Activated T-cell treated with anti-CD3 and anti-CD28 coated beads, Interleukin-2, amount 50 U/mL, for 1 hour (primary cell): ENCODE measurements around the gene SSBP3.
"Not testable (repeated sequence)": the region's sequence is repeated elsewhere in the genome, so short reads cannot be mapped to it uniquely, and the experiment has no call there.

Source experiments
- DNase-seq: peaks from one replicate; pipeline ENCODE4 v3.0.0-alpha.2; 2020

Gene SSBP3

GRCh38 chr1:54391450-54392209 lies 14.6 kb downstream of the SSBP3 start:
- DNase-seq: no peak

GRCh38 chr1:54390655-54391054 lies 15.5 kb downstream of the SSBP3 start:
- no peak for DNase-seq

GRCh38 chr1:54389608-54390007 lies 16.6 kb downstream of the SSBP3 start:
- DNase-seq: not testable (repeated sequence)

DNA sequence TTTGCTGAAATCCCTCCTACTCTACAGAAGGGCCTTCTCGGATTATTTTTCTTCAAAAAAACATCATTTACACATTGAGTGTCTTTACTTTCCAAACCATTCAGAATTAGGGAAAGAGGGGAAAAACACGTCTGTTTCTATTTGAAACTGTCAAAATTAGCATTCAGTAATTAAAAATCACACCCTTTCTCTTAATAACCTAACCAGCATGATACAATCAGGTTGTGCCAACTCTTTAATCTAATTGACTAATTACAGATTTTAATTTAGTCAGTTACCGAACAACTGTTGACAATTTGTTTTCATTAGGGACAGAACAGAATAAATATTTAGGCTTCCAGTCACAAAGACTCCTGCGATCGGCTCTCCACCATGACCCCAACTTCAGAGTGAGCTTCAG lies 18.8 kb downstream of the SSBP3 start:
- DNase-seq: no peak

GRCh38 chr1:54385727-54386022 lies 20.5 kb downstream of the SSBP3 start:
- no peak for DNase-seq

DNA sequence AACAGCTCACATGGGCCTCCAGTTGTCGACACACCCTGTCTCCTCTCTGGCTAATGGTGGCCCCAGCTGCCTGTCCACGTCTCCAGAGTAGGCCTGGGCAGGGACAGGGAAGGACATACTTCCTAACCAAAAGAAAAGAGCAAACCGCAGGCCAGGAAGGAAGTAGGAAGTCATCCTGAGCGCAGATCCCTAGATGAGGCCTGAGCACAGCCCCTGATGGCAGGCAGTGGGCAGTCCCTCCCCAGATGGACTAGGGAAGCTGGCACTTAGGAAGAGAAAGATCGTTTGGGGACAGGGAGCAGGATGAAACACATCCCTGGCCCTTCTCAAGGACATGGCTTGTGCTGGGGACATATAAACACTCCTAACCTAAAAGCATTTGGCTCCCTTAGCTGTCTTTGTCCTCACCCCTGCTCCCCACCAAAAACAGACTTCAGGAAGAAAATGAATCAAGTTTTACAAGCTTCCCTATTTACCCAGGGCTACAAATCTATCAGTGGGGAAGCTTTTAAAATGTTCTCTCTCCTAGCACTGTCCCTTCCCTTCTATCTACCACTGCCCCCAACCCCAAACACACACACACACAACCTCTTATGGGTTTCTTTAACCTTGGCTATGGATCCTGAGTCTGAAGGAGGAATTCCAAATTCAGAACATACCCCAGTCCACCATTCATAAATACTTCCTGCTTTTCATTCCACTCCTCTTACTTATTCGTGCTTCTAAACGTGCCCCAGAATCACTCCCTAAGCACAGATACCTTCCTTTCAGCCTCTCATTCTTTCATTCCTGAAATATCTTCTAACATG lies 21.1 kb downstream of the SSBP3 start:
- no peak for DNase-seq

- DNase-seq: no peak
These were observed 21.7 kb downstream of the SSBP3 start for GRCh38 chr1:54384471-54384870.

DNA sequence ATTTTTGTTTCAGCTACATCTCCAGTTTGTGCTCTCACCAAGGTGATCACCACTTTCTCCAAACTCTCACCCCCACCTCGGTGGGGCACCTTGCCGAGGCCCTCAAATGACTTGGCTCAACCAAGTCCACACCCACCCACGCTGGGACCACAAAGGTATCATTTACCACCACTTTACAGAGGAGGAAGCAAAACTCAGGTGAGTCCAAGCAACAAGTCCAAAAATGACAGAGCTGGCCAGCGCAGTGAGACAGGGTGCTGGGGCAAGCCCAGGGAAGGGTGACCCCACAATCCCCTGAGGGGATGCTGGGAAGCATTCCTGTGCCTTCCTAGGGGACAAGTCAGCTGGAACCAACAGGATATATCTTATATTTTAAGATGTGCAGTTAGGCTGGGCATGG lies 24.7 kb downstream of the SSBP3 start:
- no peak for DNase-seq

- DNase-seq: no peak
These were observed 25.8 kb downstream of the SSBP3 start for GRCh38 chr1:54380290-54380882.

DNA sequence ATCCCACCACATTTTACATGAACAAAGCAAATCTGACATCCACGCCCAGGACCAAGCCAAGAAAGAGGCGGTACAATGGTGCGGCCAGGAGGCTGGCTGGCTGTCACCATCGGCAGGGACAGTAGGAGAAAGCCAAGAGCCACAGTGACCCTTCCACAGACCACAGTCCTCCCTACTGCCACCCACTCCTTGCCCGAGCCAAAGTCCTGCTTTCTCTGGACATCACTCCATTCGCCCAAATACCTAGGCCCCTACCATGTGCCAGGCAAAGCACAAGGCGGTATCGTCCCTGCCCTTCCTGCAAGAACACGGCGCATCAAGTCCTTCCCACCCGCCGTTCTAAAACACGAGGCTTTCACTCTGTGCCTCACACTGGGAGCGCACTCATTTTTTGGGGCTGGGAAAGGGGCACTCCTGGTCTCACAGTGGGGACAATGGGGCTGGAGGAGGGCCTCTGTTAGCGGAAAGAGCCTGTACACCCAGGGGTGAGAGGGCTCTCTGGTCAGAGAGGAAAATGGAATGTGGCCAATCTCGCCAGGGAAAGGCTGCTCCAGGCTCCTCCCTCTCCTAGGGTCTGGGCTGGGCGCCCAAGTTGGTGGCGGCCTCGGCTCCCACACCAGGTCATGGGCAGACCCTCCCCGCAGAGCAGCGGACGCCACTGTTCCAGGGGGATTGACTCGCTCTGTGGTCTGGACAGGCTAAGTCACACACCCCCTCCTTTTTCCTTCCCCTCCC lies 26.5 kb downstream of the SSBP3 start:
- DNase-seq: no peak

- no peak for DNase-seq
These were observed 27.2 kb downstream of the SSBP3 start for GRCh38 chr1:54378874-54379554.

DNA sequence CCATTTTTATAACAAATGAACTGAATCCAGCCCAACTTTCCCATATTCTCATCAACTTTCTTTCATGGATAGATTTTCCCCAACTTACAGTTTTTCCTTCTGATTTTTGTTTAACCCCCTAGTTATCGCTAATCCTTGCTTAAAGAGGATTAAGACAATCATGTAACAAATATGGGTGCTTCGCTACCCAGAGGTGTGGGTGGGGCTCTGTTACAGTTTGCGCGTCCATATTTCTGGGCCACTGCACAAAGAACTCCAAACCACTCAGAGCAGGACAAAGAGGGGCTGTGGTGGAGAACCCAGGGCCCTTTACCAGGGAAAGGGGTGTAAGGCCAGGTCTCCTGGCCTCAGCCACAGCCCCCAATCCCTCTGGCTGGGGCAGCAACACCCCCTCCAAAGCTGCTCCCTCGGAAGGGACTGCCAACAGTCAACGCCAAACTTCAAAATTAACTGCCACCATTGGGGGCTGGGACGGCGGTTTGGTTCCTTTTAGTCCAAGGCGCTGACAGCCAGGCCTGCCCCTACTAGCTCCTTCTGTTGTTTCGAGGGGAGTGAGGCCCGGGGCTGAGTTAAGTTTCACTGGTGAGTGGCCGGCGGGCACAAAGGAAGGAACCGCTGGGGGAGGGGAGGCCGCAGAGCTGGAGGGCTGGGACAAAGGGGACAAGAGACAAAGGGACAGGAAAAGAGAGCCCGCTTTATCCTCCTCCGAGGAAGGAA lies 27.9 kb downstream of the SSBP3 start:
- DNase-seq: no peak

GRCh38 chr1:54377040-54377691 lies 29.0 kb downstream of the SSBP3 start:
- no peak for DNase-seq

- DNase-seq: no peak
These were observed 29.7 kb downstream of the SSBP3 start for GRCh38 chr1:54376430-54377039.

DNA sequence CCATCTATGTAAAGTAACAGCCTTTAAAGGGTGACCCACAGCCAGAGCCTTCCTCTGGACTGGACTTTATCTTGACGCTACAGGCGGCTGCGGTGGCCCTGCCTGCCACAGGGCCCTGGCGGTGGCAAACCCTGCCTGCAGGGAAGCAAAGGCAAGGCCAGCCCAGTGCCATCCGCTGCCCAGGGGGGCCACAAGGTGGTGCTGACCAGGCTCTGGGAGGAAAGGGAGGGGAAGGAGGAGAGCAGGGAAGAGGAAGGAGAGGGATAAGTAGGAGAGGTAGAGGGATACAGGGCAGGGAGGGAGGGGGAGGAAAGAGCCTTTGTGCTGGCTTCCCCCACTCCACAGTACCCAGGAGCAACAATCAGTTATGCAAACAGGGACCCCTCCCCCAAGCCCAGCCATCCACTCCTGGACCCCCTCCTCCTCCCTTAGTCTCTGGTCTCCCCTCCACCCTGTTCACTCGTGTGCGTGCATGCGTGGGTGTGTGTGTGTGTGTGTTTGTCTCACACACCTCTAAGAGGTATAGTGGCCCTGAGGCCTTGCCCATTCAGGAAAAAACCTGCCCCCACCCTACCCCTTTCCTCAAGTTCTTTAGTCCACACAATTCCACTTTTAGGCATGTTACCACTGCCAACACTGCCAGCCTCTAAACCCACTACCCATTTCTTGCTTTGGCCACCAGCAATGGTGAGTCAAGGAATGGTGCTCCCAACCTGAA lies 30.3 kb downstream of the SSBP3 start:
- DNase-seq: no peak

GRCh38 chr1:54375298-54375697 lies 30.9 kb downstream of the SSBP3 start:
- no peak for DNase-seq

- no peak for DNase-seq
These were observed 31.4 kb downstream of the SSBP3 start for GRCh38 chr1:54374766-54375165.

DNA sequence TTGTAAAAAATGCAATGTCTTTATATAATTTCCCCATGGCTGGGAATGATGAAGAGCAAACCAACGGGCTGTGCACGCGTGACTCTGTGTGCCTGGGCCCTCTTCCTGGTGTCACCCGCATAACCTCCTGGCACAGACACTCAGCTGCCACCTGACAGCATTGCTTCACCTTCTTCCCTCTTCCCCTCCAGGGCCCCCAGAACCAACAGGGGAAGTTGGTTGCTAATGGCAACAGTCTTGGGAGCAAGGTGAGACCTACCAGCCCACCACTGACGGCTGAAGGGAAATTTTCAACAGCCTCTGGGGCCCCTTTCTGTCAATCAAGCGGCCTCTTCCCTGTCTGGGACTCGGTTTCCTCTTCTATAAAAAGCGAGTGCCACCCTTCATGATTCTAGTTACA lies 33.2 kb downstream of the SSBP3 start:
- no peak for DNase-seq

DNA sequence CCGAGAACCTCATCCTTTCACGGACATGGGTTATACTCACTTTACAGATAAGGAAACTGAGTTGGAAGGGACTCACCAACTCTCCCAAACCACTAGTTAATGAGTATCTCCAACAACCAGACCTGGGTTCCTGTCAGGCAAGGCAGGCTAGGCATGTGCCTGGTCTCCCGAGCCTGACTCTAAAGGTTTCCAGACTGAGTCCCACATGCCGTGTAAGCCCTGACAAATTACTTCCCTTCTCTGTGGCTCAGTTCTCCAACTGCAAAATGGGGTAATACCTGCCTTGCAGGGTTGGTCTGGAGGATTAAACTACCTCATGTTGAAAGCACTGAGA lies 34.3 kb downstream of the SSBP3 start:
- DNase-seq: no peak
